Neural crest cell (in vitro differentiated cells): ENCODE data around the gene NR3C1. TPM values are rescaled to one million over a fixed set of nuclear protein-coding genes. Genes with fewer than 3 reads are reported as not detected.

Experiments used
- DNase-seq: peaks from one replicate; pipeline ENCODE4 v3.0.0; 2021; ENCODE audit warnings: low read depth, mixed read lengths, low spot score
- H3K27ac Mint-ChIP-seq: one replicate; pipeline ENCODE4 v1.8.0; 2021; ENCODE audit warnings: mild to moderate bottlenecking, mixed read lengths; ENCODE audit not compliant: unreplicated experiment
- H3K27me3 Mint-ChIP-seq: 2 replicates; pipeline ENCODE4 v1.8.0; 2021; ENCODE audit warnings: low read depth, mild to moderate bottlenecking, mixed read lengths
- H3K36me3 Mint-ChIP-seq: 2 replicates; pipeline ENCODE4 v1.8.0; 2021; ENCODE audit warnings: low read depth, mild to moderate bottlenecking, mixed read lengths
- H3K4me1 Mint-ChIP-seq: 2 replicates; pipeline ENCODE4 v1.8.0; 2021; ENCODE audit warnings: mixed read lengths
- H3K4me3 Mint-ChIP-seq: one replicate; pipeline ENCODE4 v1.8.0; 2021; ENCODE audit warnings: mild to moderate bottlenecking, mixed read lengths
- H3K9me3 Mint-ChIP-seq: 2 replicates; pipeline ENCODE4 v1.8.0; 2021; ENCODE audit warnings: mixed read lengths
- CTCF ChIP-seq: fragments of 200-600 bp; sonication (generic); conservative IDR thresholded peaks from 2 replicates; pipeline ENCODE4 v1.5.0; 2021; ENCODE audit warnings: antibody characterized with exemption, mild to moderate bottlenecking
- total RNA-seq: library from RNA; stranded (reverse); gene quantifications from 2 replicates; pipeline ENCODE4 v1.2.1, GENCODE V29; 2021

Gene NR3C1
- total RNA-seq, 1 donor from 2014 or later: 1.8 TPM

- Mint-ChIP-seq H3K27me3 (no peaks in the 10 kb centered on the region), H3K36me3 (no peaks in the 10 kb centered on the region), H3K4me1 (peaks cover 15% of the 10 kb centered on the region), H3K27ac (no peak overlapping the region), H3K9me3 (no peaks in the 10 kb centered on the region), H3K4me3 (no peak overlapping the region)
- DNase-seq: no peak
- TF ChIP-seq CTCF: no peak
Measured at GRCh38 chr5:143436871-143437270, 33.4 kb upstream of the NR3C1 start.

- H3K27ac Mint-ChIP-seq: no peak overlapping the region
- H3K4me1 Mint-ChIP-seq: peaks cover 15% of the 10 kb centered on the region
- TF ChIP-seq CTCF: no peak
- no peak overlapping the region for H3K4me3 Mint-ChIP-seq
- no peaks in the 10 kb centered on the region for H3K27me3 Mint-ChIP-seq
- no peak for DNase-seq
- H3K9me3 Mint-ChIP-seq: no peaks in the 10 kb centered on the region
- H3K36me3 Mint-ChIP-seq: no peaks in the 10 kb centered on the region
Measured at GRCh38 chr5:143435210-143435657, 31.7 kb upstream of the NR3C1 start.

- Mint-ChIP-seq H3K36me3 (no peaks in the 10 kb centered on the region), H3K27ac (peak overlapping the region; percentile 29), H3K27me3 (no peaks in the 10 kb centered on the region), H3K4me3 (no peak overlapping the region), H3K4me1 (peaks cover 15% of the 10 kb centered on the region), H3K9me3 (no peaks in the 10 kb centered on the region)
- TF ChIP-seq CTCF: no peak
- no peak for DNase-seq
Measured at GRCh38 chr5:143434261-143435209, 31.0 kb upstream of the NR3C1 start.

GRCh38 chr5:143433670-143434069 is 30.2 kb upstream of the NR3C1 start:
- no peak for TF ChIP-seq CTCF

GRCh38 chr5:143432658-143433239 is 29.3 kb upstream of the NR3C1 start:
- TF ChIP-seq CTCF: no peak
- no peak overlapping the region for H3K4me3 Mint-ChIP-seq

More at GRCh38 chr5:143433670-143434069, 30.2 kb upstream of the NR3C1 start:
- DNase-seq: no peak
- H3K4me1 Mint-ChIP-seq: peaks cover 15% of the 10 kb centered on the region
- H3K4me3 Mint-ChIP-seq: no peak overlapping the region
- H3K27ac Mint-ChIP-seq: no peak overlapping the region
- no peaks in the 10 kb centered on the region for H3K36me3 Mint-ChIP-seq
- H3K27me3 Mint-ChIP-seq: no peaks in the 10 kb centered on the region
- H3K9me3 Mint-ChIP-seq: no peaks in the 10 kb centered on the region

More at GRCh38 chr5:143432658-143433239, 29.3 kb upstream of the NR3C1 start:
- Mint-ChIP-seq H3K27ac (no peak overlapping the region), H3K4me1 (peaks cover 11% of the 10 kb centered on the region), H3K27me3 (no peaks in the 10 kb centered on the region), H3K9me3 (no peaks in the 10 kb centered on the region), H3K36me3 (no peaks in the 10 kb centered on the region)
- DNase-seq: no peak
